HG02870 (cell line): ENCODE results near the gene MTX3.

Experiments
- ATAC-seq: cut with Tn5 transposase; IDR thresholded peaks from one replicate; pipeline ENCODE4 v1.9.1; 2021; ENCODE audit warnings: mild to moderate bottlenecking, moderate library complexity; ENCODE audit not compliant: unreplicated experiment

The MTX3 gene

GRCh38 chr5:79936002-79936645, 54.9 kb downstream of the MTX3 start:
- no peak for ATAC-seq

GRCh38 chr5:79934681-79935080, 56.4 kb downstream of the MTX3 start:
- no peak for ATAC-seq

GRCh38 chr5:79932510-79933504, 58.3 kb downstream of the MTX3 start:
- no peak for ATAC-seq

GRCh38 chr5:79931866-79932265, 59.2 kb downstream of the MTX3 start:
- ATAC-seq, result no peak

- no peak for ATAC-seq
Observed at GRCh38 chr5:79931409-79931808, 59.7 kb downstream of the MTX3 start.

GRCh38 chr5:79929095-79929494, 62.0 kb downstream of the MTX3 start:
- ATAC-seq, result no peak
